Activated naive CD8-positive, alpha-beta T cell treated with anti-CD3 and anti-CD28 coated beads, Interleukin-2, amount 50 U/mL, for 24 hours (primary cell): Measurements from ENCODE around the gene CRABP2.

Experiments used
- ATAC-seq: fragments of 150-1000 bp; cut with Tn5 transposase; one replicate; pipeline ENCODE4 v1.10.0; 2021
- DNase-seq: peaks from one replicate; pipeline ENCODE4 v3.0.0; 2021
- H3K27ac Mint-ChIP-seq: one replicate; pipeline ENCODE4 v1.8.0; 2021; ENCODE audit warnings: mild to moderate bottlenecking, mixed read lengths
- H3K27me3 Mint-ChIP-seq: one replicate; pipeline ENCODE4 v1.8.0; 2021; ENCODE audit warnings: mixed read lengths
- H3K36me3 Mint-ChIP-seq: one replicate; pipeline ENCODE4 v1.8.0; 2021; ENCODE audit warnings: low read depth, mixed read lengths
- H3K4me1 Mint-ChIP-seq: one replicate; pipeline ENCODE4 v1.8.0; 2021; ENCODE audit warnings: mixed read lengths
- H3K4me3 Mint-ChIP-seq: one replicate; pipeline ENCODE4 v1.8.0; 2021; ENCODE audit warnings: mild to moderate bottlenecking, moderate library complexity, mixed read lengths
- H3K9me3 Mint-ChIP-seq: one replicate; pipeline ENCODE4 v1.8.0; 2021; ENCODE audit warnings: mixed read lengths

Gene CRABP2

GRCh38 chr1:156707417-156708217, 2.2 kb upstream of the CRABP2 start:
- no peak overlapping the region for H3K27ac Mint-ChIP-seq
- no peak overlapping the region for H3K4me3 Mint-ChIP-seq
- H3K27me3 Mint-ChIP-seq = peaks cover 26% of the 10 kb centered on the region
- no peaks in the 10 kb centered on the region for H3K36me3 Mint-ChIP-seq
- H3K4me1 Mint-ChIP-seq = peaks cover 23% of the 10 kb centered on the region
- DNase-seq = no peak
- no peak for ATAC-seq
- no peaks in the 10 kb centered on the region for H3K9me3 Mint-ChIP-seq

GRCh38 chr1:156706657-156707416, 1.5 kb upstream of the CRABP2 start:
- Mint-ChIP-seq H3K9me3 (no peaks in the 10 kb centered on the region), H3K4me3 (peak overlapping the region; percentile 77)

GRCh38 chr1:156705918-156706656, 704 bp upstream of the CRABP2 start:
- peaks cover 29% of the 10 kb centered on the region for H3K27me3 Mint-ChIP-seq
- peak overlapping the region; percentile 59 for H3K27ac Mint-ChIP-seq
- ATAC-seq (peak; percentile 56), DNase-seq (peak; percentile 83)
- H3K36me3 Mint-ChIP-seq = no peaks in the 10 kb centered on the region
- peaks cover 23% of the 10 kb centered on the region for H3K4me1 Mint-ChIP-seq
- peak overlapping the region; percentile 77 for H3K4me3 Mint-ChIP-seq
- no peaks in the 10 kb centered on the region for H3K9me3 Mint-ChIP-seq

More at GRCh38 chr1:156706657-156707416, 1.5 kb upstream of the CRABP2 start:
- Mint-ChIP-seq H3K4me1 (peaks cover 23% of the 10 kb centered on the region), H3K27me3 (peaks cover 26% of the 10 kb centered on the region), H3K36me3 (no peaks in the 10 kb centered on the region), H3K27ac (no peak overlapping the region)
- DNase-seq = peak; percentile 25
- no peak for ATAC-seq

- peaks cover 33% of the 10 kb centered on the region for H3K27me3 Mint-ChIP-seq
- no peaks in the 10 kb centered on the region for H3K9me3 Mint-ChIP-seq
- no peaks in the 10 kb centered on the region for H3K36me3 Mint-ChIP-seq
- H3K27ac Mint-ChIP-seq = no peak overlapping the region
- peak overlapping the region; percentile 5 for H3K4me3 Mint-ChIP-seq
- DNase-seq = peak; percentile 64
- ATAC-seq = no peak
- H3K4me1 Mint-ChIP-seq = peaks cover 23% of the 10 kb centered on the region
These were observed 458 bp downstream of the CRABP2 start for GRCh38 chr1:156704930-156705320.

GRCh38 chr1:156704166-156704711, 1.1 kb downstream of the CRABP2 start:
- no peak overlapping the region for H3K4me3 Mint-ChIP-seq
- ATAC-seq = no peak
- no peaks in the 10 kb centered on the region for H3K36me3 Mint-ChIP-seq
- H3K27me3 Mint-ChIP-seq = peaks cover 33% of the 10 kb centered on the region
- peaks cover 23% of the 10 kb centered on the region for H3K4me1 Mint-ChIP-seq
- H3K27ac Mint-ChIP-seq = no peak overlapping the region
- no peak for DNase-seq
- H3K9me3 Mint-ChIP-seq = no peaks in the 10 kb centered on the region

GRCh38 chr1:156703741-156704140, 1.6 kb downstream of the CRABP2 start:
- H3K27me3 Mint-ChIP-seq = peaks cover 36% of the 10 kb centered on the region
- ATAC-seq (no peak), DNase-seq (no peak)
- H3K4me3 Mint-ChIP-seq = no peak overlapping the region
- H3K36me3 Mint-ChIP-seq = no peaks in the 10 kb centered on the region
- H3K27ac Mint-ChIP-seq = no peak overlapping the region
- H3K4me1 Mint-ChIP-seq = peaks cover 23% of the 10 kb centered on the region
- H3K9me3 Mint-ChIP-seq = no peaks in the 10 kb centered on the region

- H3K27ac Mint-ChIP-seq = no peak overlapping the region
- no peaks in the 10 kb centered on the region for H3K36me3 Mint-ChIP-seq
- ATAC-seq = no peak
- H3K9me3 Mint-ChIP-seq = no peaks in the 10 kb centered on the region
- peaks cover 37% of the 10 kb centered on the region for H3K27me3 Mint-ChIP-seq
- no peak for DNase-seq
- H3K4me1 Mint-ChIP-seq = peaks cover 23% of the 10 kb centered on the region
- H3K4me3 Mint-ChIP-seq = no peak overlapping the region
These were observed 2.0 kb downstream of the CRABP2 start for GRCh38 chr1:156703336-156703735.

GRCh38 chr1:156700736-156701531, 4.4 kb downstream of the CRABP2 start:
- no peaks in the 10 kb centered on the region for H3K9me3 Mint-ChIP-seq
- H3K27ac Mint-ChIP-seq = no peak overlapping the region
- no peaks in the 10 kb centered on the region for H3K36me3 Mint-ChIP-seq
- ATAC-seq = no peak
- peaks cover 12% of the 10 kb centered on the region for H3K4me1 Mint-ChIP-seq
- peaks cover 38% of the 10 kb centered on the region for H3K27me3 Mint-ChIP-seq
- H3K4me3 Mint-ChIP-seq = no peak overlapping the region
- DNase-seq = no peak

GRCh38 chr1:156698995-156699394, 6.4 kb downstream of the CRABP2 start:
- DNase-seq = no peak
- no peak overlapping the region for H3K27ac Mint-ChIP-seq
- no peak overlapping the region for H3K4me3 Mint-ChIP-seq
- H3K27me3 Mint-ChIP-seq = peaks cover 35% of the 10 kb centered on the region
- no peaks in the 10 kb centered on the region for H3K9me3 Mint-ChIP-seq
- H3K36me3 Mint-ChIP-seq = no peaks in the 10 kb centered on the region
- no peak for ATAC-seq
- no peaks in the 10 kb centered on the region for H3K4me1 Mint-ChIP-seq

GRCh38 chr1:156697481-156697880, 7.9 kb downstream of the CRABP2 start:
- peaks cover 39% of the 10 kb centered on the region for H3K27me3 Mint-ChIP-seq
- no peak overlapping the region for H3K27ac Mint-ChIP-seq
- H3K9me3 Mint-ChIP-seq = no peaks in the 10 kb centered on the region
- DNase-seq = no peak
- H3K4me1 Mint-ChIP-seq = peaks cover 3% of the 10 kb centered on the region
- no peak for ATAC-seq
- no peak overlapping the region for H3K4me3 Mint-ChIP-seq
- no peaks in the 10 kb centered on the region for H3K36me3 Mint-ChIP-seq

- H3K27me3 Mint-ChIP-seq = peaks cover 47% of the 10 kb centered on the region
- H3K9me3 Mint-ChIP-seq = no peaks in the 10 kb centered on the region
- H3K4me1 Mint-ChIP-seq = peaks cover 9% of the 10 kb centered on the region
- H3K4me3 Mint-ChIP-seq = no peak overlapping the region
- H3K36me3 Mint-ChIP-seq = no peaks in the 10 kb centered on the region
- H3K27ac Mint-ChIP-seq = no peak overlapping the region
- DNase-seq (no peak), ATAC-seq (no peak)
These were observed 8.6 kb downstream of the CRABP2 start for GRCh38 chr1:156696755-156697154.

GRCh38 chr1:156694690-156694962, 10.8 kb downstream of the CRABP2 start:
- DNase-seq = no peak
- Mint-ChIP-seq H3K27me3 (peaks cover 57% of the 10 kb centered on the region), H3K27ac (no peak overlapping the region), H3K36me3 (no peaks in the 10 kb centered on the region), H3K9me3 (no peaks in the 10 kb centered on the region), H3K4me3 (no peak overlapping the region), H3K4me1 (peaks cover 10% of the 10 kb centered on the region)
- no peak for ATAC-seq

- no peak overlapping the region for H3K27ac Mint-ChIP-seq
- no peaks in the 10 kb centered on the region for H3K9me3 Mint-ChIP-seq
- peaks cover 62% of the 10 kb centered on the region for H3K27me3 Mint-ChIP-seq
- peaks cover 13% of the 10 kb centered on the region for H3K4me1 Mint-ChIP-seq
- no peak overlapping the region for H3K4me3 Mint-ChIP-seq
- DNase-seq = no peak
- H3K36me3 Mint-ChIP-seq = no peaks in the 10 kb centered on the region
- no peak for ATAC-seq
These were observed 11.3 kb downstream of the CRABP2 start for GRCh38 chr1:156693848-156694689.
